GM21526 (cell line): Measurements from ENCODE around the gene IRF8.

ENCODE experiments used
- ATAC-seq: cut with Tn5 transposase; IDR thresholded peaks from one replicate; pipeline ENCODE4 v1.9.1; 2021; ENCODE audit warnings: moderate library complexity; ENCODE audit not compliant: unreplicated experiment, low FRiP score

The IRF8 gene

DNA sequence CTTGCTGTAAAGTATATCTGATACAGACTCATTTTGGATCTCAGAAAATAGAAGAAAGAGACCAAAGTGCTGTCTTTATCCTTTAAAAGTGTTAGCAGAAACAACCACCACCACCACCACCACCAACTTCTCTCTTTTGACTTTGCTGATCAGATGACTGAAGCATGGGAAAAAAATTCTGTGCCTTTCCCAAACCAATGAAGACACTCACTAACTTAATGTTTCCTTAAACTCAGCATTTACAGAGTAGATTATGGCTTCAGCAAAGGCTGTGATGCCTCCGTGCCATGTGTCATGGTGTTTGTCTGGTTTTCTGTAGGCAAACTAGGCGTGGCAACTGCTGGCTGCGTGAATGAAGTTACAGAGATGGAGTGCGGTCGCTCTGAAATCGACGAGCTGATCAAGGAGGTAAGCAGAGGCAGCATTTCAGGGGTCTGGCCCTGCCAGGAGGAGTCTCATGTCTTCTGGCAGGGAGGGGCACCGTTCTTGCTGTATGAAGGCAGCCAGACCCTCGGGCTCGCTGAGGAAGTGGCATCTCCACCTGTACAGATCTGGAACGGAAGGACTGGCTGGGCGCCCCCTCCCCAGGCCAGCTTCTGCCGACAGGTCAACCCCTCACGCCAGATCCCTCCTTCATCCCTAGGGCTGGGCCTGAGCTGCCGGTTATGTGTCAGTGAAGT is 12.4 kb downstream of the IRF8 start:
- ATAC-seq = no peak

DNA sequence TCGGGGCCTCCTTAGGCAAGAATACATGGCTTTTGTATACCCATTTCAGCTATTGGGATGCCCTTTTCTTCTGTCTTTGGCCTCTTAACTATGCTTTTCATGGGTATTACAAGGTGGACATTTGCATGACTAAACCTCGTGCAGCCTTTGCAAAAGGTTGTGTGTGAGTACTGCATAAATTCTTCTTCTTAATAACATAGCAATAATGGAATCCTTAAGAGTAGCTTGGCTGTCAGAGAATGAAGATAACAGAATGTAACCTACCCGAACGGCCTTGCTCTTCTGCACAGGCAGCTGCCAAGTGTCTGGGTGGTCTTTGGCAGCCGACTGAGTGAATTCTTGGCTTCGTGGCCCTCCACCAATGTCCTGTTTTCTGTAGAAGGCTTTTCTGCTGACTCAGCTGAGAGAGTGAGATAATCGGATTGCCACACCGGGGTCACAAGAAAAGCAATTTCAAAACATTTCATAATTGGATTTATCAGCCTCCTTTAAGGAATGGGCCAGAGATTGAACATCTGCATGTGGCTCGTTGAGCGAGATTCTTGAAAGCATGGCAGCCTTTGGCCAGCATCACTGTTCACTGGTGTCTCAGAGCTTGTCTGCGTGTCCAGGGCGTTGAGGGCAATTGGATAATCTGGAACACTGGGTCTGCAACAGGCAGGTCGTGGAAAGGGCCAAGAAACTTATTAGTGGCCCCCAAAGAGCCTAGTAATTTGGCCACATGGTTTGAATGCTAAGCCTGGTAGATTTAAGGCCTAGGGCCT is 13.4 kb downstream of the IRF8 start:
- ATAC-seq = no peak

DNA sequence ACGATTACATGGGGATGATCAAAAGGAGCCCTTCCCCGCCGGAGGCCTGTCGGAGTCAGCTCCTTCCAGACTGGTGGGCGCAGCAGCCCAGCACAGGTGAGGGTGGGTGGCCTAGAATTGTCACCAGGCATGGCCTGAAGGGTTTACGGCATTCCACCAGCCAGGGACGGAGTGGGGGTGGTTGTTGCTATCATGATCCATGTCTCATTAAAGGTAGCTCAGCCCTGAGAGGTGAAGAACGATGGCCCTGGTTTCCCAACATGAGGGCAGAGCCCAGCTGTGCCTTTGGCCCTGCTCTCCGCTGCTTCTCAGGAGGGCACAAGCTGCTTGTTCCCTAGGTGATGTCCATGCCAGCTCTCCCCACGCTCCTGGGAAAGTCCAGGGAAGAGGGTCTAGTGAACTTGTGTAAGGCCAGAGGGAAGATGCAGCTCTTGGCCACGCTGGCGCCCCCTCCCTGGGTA is 14.2 kb downstream of the IRF8 start:
- ATAC-seq = no peak

DNA sequence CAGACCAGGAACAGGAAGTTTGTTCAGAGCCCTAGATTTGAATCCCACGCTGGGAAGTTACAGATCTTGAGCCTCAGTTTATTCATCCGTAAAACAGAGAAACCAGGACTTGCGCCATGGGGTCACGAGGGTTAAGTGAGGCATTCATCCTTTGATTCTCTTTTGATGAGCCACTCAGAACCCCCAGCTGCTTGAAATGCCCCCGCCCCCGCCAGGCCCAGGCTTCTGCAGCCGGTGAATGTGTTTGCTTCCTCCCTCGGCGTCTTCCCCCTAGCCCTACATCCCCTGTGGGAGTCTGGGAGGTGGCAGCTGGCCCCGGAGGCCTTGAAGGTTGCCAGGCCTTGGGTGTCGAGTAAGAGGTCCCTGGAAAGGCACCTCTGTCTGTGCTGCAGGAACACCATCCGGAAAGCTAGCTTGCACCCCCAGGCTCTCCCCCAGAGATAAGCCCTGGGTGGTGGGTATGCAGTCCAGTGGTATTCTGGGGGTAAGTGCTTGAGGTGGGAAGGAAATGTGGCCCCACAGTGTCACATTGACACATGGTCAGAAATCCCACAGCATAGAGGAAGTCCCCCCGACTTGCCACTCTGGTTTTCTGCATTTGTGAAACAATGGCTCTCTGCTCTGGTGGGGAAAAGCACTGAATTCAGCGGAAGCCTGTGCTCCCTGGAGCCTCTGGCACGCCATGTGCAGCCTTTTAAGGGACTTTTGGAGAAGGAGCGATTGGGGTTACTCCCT is 14.9 kb downstream of the IRF8 start:
- ATAC-seq = no peak

DNA sequence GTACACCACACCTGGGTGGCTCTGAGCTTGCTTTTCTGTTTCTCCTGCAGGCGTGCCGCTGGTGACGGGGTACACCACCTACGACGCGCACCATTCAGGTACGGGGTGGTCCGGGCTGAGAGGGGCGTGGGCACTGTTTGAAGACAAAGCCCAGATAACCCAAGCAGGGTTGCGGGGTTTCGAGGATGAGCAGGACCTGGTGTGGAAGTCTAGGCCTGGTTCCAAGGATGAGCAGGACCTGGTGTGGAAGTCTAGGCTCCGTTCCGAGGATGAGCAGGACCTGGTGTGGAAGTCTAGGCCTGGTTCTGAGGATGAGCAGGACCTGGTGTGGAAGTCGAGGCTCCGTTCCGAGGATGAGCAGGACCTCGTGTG is 15.4 kb downstream of the IRF8 start:
- ATAC-seq = no peak

DNA sequence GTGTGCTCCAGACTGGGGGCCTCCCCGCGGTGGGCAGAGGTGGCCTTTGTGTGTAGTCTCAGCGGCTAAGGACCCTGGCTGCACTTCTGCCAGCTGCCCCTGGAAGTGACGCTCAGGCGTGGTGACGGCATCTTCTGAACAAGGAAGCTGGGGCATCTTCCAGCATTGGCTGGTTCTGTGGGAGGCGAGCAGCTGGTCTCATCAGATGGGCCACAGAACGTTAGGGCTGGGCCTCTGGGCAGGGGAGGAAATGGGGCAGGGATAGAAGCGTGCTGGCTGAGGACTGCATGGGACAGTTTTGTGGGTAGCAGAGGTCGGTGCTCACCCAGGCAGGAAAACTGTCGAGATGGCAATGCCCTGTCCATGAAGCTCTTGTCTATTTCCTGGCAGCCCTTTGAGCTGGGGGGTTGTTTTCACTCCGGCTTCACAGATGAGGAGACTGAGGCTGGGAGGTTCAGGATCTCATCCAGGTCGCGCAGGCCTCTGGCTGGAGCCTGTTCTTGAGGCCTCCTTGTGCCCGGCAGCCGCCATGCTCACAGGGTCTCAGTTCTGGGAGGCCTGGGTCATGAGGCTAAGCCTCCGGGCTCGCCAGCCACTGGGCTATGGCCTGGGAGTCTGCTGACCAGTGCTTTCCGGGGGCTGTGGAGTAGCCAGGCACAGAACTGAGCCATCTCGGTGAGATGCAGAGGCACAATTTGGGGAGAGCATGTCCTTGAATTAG is 16.3 kb downstream of the IRF8 start:
- ATAC-seq = no peak

DNA sequence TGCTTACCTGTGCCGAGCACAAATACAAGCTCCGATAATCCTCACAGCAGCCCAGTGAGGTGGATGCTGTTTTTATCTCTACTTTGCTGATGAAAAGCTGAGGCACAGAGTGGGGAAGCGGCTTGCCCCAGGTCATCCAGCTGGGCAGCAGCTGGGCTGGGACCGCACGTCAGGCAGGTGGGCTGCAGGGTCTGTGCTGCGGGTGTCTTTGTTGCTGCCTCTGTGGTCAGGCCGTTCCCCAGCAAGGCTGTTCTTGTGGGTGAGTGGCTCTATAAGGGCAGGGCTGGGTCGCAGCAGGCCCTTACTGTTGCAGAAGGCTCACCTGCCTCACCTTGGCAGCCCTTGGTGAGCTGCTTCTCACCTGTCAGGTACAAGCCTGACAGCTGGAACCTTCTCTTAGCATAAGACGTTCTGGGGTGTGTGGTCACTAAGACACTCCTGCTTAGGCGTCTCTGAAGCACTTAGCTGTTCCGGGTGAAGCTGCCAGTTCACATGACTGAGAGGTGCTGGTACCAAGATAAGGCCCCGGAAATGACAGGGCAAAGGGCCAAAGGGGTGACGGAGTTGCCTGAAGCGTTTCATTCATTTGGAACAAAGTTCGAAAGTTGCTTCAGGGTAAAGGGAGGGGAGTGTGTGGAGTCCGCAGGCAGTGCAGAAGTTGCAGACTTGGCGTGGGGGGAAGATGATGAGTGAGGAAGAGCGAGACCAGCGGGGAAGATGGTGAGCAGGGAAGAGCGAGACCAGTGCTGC is 17.4 kb downstream of the IRF8 start:
- ATAC-seq = no peak

DNA sequence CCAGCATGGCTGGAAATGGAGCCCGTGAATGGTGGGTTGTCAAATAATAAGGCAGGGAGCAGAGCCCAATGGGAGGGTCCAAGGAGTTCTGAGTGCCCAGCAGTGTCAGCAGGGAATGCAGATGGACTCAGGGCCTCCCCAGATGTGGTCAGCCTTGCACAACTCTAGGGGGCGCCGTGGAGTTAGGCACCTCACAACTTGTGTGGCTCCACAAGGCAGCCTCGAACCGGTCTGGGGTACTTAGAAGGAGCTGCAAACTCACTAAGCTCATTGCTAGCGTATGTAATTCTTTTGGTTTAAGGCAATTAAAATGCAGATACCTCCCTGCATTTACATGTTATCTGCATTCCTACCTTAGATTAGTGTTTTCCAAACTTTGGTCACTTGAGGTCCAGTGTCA is 18.1 kb downstream of the IRF8 start:
- ATAC-seq = no peak

DNA sequence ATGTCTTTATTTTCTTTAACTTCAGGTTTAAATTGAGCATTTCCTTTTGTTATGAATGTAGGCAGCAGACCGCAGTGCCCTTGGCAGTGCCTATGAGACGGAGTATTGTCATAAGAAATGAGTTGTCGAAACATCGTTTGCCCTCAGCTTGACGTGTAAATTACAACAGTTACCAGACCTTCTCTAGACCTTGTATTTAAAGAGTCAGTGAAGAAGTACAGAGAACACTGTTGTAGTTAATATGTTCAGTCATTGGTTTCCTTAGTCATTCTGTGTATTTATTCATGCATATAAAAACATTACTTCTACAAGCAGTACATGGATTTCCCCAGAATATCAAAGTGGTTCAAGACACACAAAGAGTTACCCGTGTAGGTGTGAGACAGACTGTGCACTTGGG is 19.0 kb downstream of the IRF8 start:
- no peak for ATAC-seq

DNA sequence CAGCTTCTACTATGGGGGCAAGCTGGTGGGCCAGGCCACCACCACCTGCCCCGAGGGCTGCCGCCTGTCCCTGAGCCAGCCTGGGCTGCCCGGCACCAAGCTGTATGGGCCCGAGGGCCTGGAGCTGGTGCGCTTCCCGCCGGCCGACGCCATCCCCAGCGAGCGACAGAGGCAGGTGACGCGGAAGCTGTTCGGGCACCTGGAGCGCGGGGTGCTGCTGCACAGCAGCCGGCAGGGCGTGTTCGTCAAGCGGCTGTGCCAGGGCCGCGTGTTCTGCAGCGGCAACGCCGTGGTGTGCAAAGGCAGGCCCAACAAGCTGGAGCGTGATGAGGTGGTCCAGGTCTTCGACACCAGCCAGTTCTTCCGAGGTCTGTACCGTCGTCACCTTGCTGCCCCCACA is 19.5 kb downstream of the IRF8 start:
- ATAC-seq = no peak

DNA sequence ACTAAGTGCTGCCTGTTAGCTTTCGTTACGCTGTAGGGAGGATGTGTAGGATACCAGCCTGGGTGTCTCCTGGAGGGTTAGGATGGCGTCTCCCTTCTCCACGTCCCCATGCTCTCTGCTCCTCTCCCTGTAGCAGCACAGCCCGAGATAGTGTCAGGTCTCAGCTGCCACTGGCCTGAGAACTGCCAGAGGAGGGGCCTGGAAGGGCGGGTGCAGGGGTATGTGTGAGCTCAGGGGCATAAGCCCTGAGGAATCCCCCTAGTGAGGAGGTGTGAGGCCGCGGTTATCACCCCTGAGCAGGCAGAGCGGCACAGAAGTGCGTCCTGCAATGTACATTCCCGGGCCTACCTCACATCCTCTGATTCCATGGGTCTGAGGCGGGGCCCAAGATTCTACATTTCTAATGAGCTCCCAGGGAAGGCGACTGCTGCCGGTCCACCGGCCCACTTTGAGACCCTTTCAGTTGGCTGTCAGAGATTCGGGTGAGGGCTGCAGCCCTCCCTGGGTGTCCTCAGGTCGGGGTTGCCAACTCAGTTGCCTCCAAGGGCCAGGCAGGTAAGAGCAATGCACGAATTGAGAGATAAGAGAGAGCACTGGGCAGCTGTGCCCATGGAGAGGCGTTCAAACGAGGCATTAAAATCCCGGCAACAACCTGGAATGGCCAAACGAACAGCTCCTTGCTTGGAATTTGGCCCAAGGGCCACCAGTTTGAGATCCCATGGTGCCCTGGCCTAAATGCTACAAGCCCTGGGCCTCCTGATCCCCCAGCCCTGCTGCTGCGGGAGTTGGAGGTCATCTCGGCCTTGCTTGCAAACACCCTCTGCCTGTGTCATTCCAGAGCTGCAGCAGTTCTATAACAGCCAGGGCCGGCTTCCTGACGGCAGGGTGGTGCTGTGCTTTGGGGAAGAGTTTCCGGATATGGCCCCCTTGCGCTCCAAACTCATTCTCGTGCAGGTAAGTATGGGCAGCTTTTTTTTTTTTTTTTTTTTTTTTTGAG is 20.6 kb downstream of the IRF8 start:
- no peak for ATAC-seq

DNA sequence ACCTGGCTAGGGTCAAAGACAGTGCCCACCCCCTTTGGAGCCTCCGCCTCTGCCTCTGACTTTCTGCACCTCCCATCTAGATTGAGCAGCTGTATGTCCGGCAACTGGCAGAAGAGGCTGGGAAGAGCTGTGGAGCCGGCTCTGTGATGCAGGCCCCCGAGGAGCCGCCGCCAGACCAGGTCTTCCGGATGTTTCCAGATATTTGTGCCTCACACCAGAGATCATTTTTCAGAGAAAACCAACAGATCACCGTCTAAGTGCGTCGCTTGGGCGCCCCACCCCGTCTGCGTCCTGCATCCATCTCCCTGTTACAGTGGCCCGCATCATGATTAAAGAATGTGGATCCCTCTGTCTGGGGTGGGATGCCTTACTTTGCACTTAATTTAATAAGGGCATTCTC is 22.1 kb downstream of the IRF8 start:
- no peak for ATAC-seq

DNA sequence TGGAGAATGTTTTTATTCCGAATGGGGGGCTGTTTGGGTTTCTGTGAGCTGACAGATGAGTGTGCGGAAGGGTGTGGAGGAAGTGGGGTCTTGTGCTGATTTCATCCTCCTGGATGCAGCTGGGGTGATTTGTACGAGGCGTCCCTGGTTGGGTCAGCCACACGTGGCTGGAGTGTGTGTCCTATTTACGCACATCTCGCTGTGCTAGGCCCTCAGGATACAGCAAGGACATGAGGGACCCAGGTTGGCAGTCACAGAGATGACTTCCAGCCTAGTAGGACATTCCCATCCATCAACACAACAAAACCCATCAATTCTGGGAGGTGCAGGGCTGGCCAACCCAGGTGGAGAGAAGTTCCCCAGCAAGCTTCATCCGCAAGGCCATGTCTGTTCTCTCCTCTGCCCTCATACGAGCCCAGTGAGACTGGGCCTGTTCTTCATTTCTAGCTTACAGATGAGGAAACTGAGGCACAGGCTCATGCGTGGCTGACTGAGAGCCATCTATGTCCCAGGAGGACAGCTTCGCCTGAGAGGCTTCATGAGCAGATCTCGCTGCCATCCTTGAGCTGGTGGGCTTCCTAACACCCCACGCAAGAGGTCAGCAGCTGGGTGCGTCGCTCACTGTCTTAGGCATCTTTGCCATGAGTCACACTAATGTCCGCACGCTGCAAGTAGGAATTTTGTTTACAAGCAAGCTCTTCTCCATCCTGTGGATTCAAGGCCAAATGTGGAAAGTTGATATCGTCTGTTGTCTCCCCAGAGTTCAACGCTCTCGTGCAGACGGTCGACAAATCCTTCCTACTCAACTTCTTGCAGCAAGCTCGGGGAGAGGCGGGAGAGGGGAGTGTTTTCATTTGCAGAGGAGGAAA is 24.4 kb downstream of the IRF8 start:
- no peak for ATAC-seq

DNA sequence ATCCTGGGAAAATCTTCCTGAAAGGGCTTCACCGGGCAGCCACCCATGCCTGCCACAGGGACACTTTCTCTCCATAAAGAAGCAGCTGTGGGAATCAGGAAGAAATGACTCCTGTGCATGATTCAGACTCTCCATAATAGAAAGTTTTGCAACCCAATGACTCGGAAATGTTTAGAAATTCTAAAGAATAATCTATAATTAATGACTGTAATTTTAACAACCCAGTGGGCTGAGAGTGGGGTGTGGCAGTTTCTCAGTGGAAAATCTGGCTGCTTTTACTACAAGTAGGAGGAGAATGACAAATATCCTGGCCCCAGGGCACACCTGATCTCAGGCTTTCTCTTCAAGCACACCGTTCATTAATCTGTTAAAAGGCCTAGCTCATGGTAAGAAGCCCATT is 25.7 kb downstream of the IRF8 start:
- ATAC-seq = no peak

DNA sequence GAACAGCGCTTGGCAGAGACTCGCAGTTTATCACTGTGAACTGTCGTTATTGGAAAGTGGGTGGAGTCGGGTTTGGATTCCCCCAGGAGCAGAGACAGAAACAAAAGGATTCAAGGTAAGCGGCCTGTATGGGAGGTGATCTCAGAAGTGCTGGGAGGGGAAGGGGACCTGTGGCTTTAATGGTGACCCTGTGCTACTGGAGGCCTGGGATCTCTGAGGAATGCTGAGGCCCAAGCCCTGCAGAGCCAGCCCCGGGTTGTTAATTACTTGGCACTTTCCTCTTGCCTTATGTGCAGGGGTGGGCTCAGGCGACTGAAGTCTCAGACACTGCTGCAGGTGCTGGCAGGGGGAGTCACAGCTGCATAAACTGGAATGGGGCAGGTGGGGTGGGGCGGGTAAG is 27.4 kb downstream of the IRF8 start:
- ATAC-seq = no peak

DNA sequence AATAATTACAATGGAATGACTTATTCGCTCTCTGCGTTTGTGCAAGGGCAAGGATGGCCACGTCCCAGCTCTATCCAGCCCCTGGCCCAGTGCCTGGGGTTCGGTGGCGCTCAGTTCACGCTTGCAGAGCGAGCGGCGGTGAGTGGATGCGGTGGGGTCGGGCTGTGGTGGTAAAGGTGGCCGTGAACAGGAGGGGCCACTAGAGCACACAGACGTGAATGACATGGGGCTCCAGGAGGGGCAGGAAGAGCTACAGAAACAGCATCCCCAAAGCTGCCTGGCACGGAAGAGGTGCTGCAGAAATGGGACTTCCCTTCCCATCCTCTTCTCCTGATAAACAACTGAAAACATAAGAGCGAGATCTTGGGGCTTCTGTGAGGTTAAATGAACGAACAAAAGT is 28.4 kb downstream of the IRF8 start:
- no peak for ATAC-seq

DNA sequence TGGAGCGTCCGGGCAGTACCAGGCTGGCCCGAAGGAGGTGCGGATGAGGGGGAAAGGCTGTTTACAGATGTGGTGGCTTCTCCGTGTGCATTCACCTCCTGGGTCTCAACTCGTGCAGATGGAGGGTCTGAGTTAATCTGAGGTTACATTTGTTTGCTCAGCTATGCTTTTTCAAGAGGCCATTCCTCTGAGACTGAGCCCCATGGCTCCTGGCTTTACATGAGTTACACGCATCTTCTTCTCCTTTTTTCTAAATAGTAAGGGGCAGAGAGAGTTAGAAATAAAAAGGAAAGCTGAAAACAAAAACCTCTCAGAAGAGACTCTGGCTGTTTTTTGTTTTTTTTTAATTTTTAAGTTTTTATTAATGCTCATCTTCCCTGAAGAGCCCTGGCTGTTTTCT is 29.0 kb downstream of the IRF8 start:
- ATAC-seq = no peak

DNA sequence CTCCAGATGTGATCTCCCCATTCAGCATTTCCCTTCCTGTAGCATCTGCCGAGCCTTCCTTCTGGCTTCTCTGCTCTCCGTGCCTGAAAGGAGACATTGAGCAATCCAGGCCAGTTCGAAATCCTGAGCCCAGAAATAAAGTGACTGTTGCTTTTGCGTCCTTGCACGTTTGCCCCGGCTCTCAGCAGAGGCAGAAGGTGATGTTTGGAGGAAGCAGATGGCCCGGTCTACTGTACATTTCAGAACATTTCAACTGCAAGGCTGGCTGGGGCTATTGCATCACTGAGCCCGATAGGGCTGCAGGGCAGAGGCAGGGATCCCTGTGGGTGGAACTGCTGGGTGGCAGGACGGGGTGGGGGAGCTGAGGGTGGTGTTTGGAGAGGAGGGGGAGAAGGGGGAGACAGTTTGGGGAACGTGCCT is 29.4 kb downstream of the IRF8 start:
- ATAC-seq = no peak
